K562 (cell line): ENCODE measurements around the gene GRP. TPM values are rescaled to one million over a fixed set of nuclear protein-coding genes. Genes with fewer than 3 reads are reported as not detected.

ENCODE experiments used
- ATAC-seq: fragments of 200-7000 bp; cut with Tn5 transposase; 3 replicates; pipeline ENCODE4 v1.9.1; 2020; ENCODE audit warnings: moderate library complexity
- BruUV-seq: library from RNA; stranded (reverse); fragments of 400-500 nt; replicated peaks from 2 replicates; lab custom pipeline; 2021; lab: Mats Ljungman, UMichigan
- CTCF ChIA-PET: fragments of 300-600 bp; formaldehyde crosslinking; extraction: SDS; loops from one replicate; lab custom pipeline; 2021; ENCODE audit warnings: low intra/inter-chr PET ratio; lab: Yijun Ruan, JAX
- POLR2A ChIA-PET: fragments of 300-600, 350-650 bp; sonication (Branson Sonifier 250); formaldehyde crosslinking; extraction: SDS; loops from one replicate; lab custom pipeline; 2021; ENCODE audit warnings: antibody characterized with exemption, inconsistent platforms; lab: Yijun Ruan, JAX
- DNase-seq, 4 experiments: peaks; one replicate each; pipeline versions ENCODE4 v3.0.0 to v3.0.0-alpha.2; 2011 to 2018; ENCODE audit warnings: low spot score in 3 of 4, mixed read lengths in 3 of 4; ENCODE audit errors: extremely low read depth in 1 of 4
- FAIRE-seq: peaks from 2 replicates; lab custom pipeline; 2011; peaks lifted over from hg19 to GRCh38; lab: Jason Lieb, UNC
- H2AFZ ChIP-seq: 2 replicates; pipeline ENCODE4 v1.6.0; 2011; ENCODE audit warnings: low read depth, low read length, control low read depth, inconsistent platforms
- H3K27ac ChIP-seq: fragments of 200-600 bp; 3 replicates; pipeline ENCODE4 v1.8.0; 2011; ENCODE audit warnings: low read depth, mild to moderate bottlenecking, control low read depth, inconsistent platforms, low read length, moderate library complexity, mixed read lengths; ENCODE audit errors: extremely low read depth
- H3K27me3 ChIP-seq, 2 experiments: fragments of 300-600 bp in 1 of 2; 2 replicates in 1 of 2; 3 replicates in 1 of 2; pipeline versions ENCODE4 v1.6.0 to v1.8.0; 2011; ENCODE audit warnings: inconsistent platforms in 2 of 2, low read length in 2 of 2, mild to moderate bottlenecking in 1 of 2, mixed read lengths in 1 of 2, moderate library complexity in 1 of 2; ENCODE audit not compliant: control insufficient read depth in 2 of 2, insufficient read depth in 2 of 2
- H3K36me3 ChIP-seq: fragments of 300-600 bp; 3 replicates; pipeline ENCODE4 v1.8.0; 2011; ENCODE audit warnings: mild to moderate bottlenecking, low read length, inconsistent platforms; ENCODE audit not compliant: control insufficient read depth, insufficient read depth
- H3K4me1 ChIP-seq, 2 experiments: fragments of 200-600 bp in 1 of 2; replicated peaks in 1 of 2; 2 replicates in 1 of 2; 3 replicates in 1 of 2; pipeline versions ENCODE4 v1.5.1 to v1.8.0; 2011; ENCODE audit warnings: inconsistent platforms in 2 of 2, low read length in 2 of 2, mild to moderate bottlenecking in 1 of 2, mixed read lengths in 1 of 2, moderate library complexity in 1 of 2; ENCODE audit not compliant: control insufficient read depth in 2 of 2, insufficient read depth in 2 of 2
- H3K4me2 ChIP-seq: 2 replicates; pipeline ENCODE4 v1.6.1; 2011; ENCODE audit warnings: low read length, control low read depth, inconsistent platforms, mixed read lengths; ENCODE audit not compliant: insufficient read depth
- H3K4me3 ChIP-seq: fragments of 200-600 bp; sonication (generic), shearing (Covaris generic); 2 replicates; pipeline ENCODE4 v1.5.1; 2016; ENCODE audit warnings: control low read depth, inconsistent platforms
- H3K79me2 ChIP-seq: fragments of 200-600 bp; 3 replicates; pipeline ENCODE4 v1.8.0; 2011; ENCODE audit warnings: low read length, inconsistent platforms; ENCODE audit not compliant: control insufficient read depth, insufficient read depth
- H3K9ac ChIP-seq, 2 experiments: 2 replicates each; pipeline versions ENCODE4 v1.6.0 to v1.6.1; 2011; ENCODE audit warnings: low read depth in 2 of 2, low read length in 2 of 2, control low read depth in 1 of 2, inconsistent platforms in 1 of 2, mild to moderate bottlenecking in 1 of 2, mixed read lengths in 1 of 2; ENCODE audit not compliant: insufficient read depth in 1 of 2
- H3K9me1 ChIP-seq: one replicate; pipeline ENCODE4 v1.6.0; 2011; ENCODE audit warnings: inconsistent platforms, mild to moderate bottlenecking, low read length, moderate library complexity; ENCODE audit not compliant: control insufficient read depth, insufficient read depth
- H3K9me3 ChIP-seq: replicated peaks from 2 replicates; pipeline ENCODE4 v1.5.1; 2011; ENCODE audit warnings: low read depth, low read length, inconsistent platforms; ENCODE audit not compliant: control insufficient read depth, insufficient read depth
- H4K20me1 ChIP-seq: replicated peaks from 2 replicates; pipeline ENCODE4 v1.6.1; 2011; ENCODE audit warnings: low read length, inconsistent platforms, mixed read lengths; ENCODE audit not compliant: control insufficient read depth, insufficient read depth
- KLF6 ChIP-seq: fragments of 250-450 bp; sonication (Bioruptor Pico); IDR thresholded peaks from 2 replicates; pipeline ENCODE4 v1.4.0; 2020; ENCODE audit warnings: mild to moderate bottlenecking, moderate library complexity, borderline replicate concordance
- RBM39 ChIP-seq: fragments of 200-400 bp; formaldehyde crosslinking; optimal IDR thresholded peaks from 2 replicates; pipeline ENCODE3; 2018; ENCODE audit warnings: low read depth, low read length
- TFAP4 ChIP-seq: sonication (generic); formaldehyde crosslinking; IDR thresholded peaks from 2 replicates; pipeline ENCODE4 v1.8.0; 2022; ENCODE audit warnings: missing genetic modification reagents, mild to moderate bottlenecking, moderate library complexity, borderline replicate concordance
- ZNF57 ChIP-seq: fragments of 450-650 bp; formaldehyde crosslinking; IDR thresholded peaks from 2 replicates; pipeline ENCODE4 v1.4.0; 2020; ENCODE audit warnings: mild to moderate bottlenecking, moderate library complexity
- WGBS: fragments of 100-300 bp; shearing (Covaris generic); methylation state at CpG from one replicate; pipeline ENCODE4 v1.1.6; 2016; ENCODE audit warnings: low coverage, mixed read lengths; ENCODE audit not compliant: insufficient coverage; ENCODE audit errors: missing lambda C conversion rate; 5-methylcytosine and 5-hydroxymethylcytosine counted together
- in situ Hi-C: fragments of 300-500 bp; cut with MboI; formaldehyde crosslinking; loops from 4 replicates; pipeline ENCODE4 v1.15.0; 2018; ENCODE audit warnings: inconsistent platforms, mixed read lengths
- intact Hi-C: fragments of 100-400 bp; cut with micrococcal nuclease; formaldehyde crosslinking; loops from 2 replicates; pipeline ENCODE4 v1.14.2; 2022
- polyA plus RNA-seq, 8 experiments: library from polyadenylated mRNA; depleted of rRNA in 4 of 8; stranded (reverse) in 5 of 8; unstranded in 3 of 8; fragments of >200 nt; fragmentation: Nextera tagmentation in 2 of 8; fragmentation: Illumina TruSeq in 1 of 8; extraction: Ambion mirVana in 2 of 8; extraction: Trizol in 1 of 8; gene quantifications; 2 replicates each; pipeline versions ENCODE4 v1.2.1 to v1.2.3, GENCODE V29; 2011 to 2014; ENCODE audit warnings: inconsistent platforms in 1 of 8, missing spikeins in 1 of 8
- total RNA-seq, 7 experiments: library from RNA; depleted of rRNA in 6 of 7; stranded (reverse); fragments of >200 nt in 6 of 7; fragmentation: Illumina TruSeq in 2 of 7; extraction: Trizol in 2 of 7; gene quantifications; 2 replicates each; pipeline versions ENCODE4 v1.2.1 to v1.2.3, GENCODE V29; 2011 to 2021; ENCODE audit warnings: low replicate concordance in 1 of 7
- TF ChIP-seq, protein P1 (sequence below): fragments of 450-650 bp; IDR thresholded peaks from 2 replicates; pipeline ENCODE4 v1.6.1; 2014; ENCODE audit warnings: low read depth, mild to moderate bottlenecking, moderate library complexity, borderline replicate concordance
- TF ChIP-seq, protein P2 (sequence below): fragments of 250-450 bp; sonication (Bioruptor Pico); IDR thresholded peaks from 2 replicates; pipeline ENCODE4 v1.4.0; 2020; ENCODE audit warnings: mild to moderate bottlenecking, moderate library complexity

The GRP gene
- total and polyA plus RNA-seq, 9 of the 15 experiments (the other 6 are each of a cell fraction or from before 2014, with no cell fraction given) = 0.07 TPM; not detected in 8

- TF ChIP-seq, protein P1, sequence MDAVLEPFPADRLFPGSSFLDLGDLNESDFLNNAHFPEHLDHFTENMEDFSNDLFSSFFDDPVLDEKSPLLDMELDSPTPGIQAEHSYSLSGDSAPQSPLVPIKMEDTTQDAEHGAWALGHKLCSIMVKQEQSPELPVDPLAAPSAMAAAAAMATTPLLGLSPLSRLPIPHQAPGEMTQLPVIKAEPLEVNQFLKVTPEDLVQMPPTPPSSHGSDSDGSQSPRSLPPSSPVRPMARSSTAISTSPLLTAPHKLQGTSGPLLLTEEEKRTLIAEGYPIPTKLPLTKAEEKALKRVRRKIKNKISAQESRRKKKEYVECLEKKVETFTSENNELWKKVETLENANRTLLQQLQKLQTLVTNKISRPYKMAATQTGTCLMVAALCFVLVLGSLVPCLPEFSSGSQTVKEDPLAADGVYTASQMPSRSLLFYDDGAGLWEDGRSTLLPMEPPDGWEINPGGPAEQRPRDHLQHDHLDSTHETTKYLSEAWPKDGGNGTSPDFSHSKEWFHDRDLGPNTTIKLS = no peak
- TF ChIP-seq RBM39 (no peak), TFAP4 (CRISPR knock-in tag) (no peak)
- TF ChIP-seq, protein P2, sequence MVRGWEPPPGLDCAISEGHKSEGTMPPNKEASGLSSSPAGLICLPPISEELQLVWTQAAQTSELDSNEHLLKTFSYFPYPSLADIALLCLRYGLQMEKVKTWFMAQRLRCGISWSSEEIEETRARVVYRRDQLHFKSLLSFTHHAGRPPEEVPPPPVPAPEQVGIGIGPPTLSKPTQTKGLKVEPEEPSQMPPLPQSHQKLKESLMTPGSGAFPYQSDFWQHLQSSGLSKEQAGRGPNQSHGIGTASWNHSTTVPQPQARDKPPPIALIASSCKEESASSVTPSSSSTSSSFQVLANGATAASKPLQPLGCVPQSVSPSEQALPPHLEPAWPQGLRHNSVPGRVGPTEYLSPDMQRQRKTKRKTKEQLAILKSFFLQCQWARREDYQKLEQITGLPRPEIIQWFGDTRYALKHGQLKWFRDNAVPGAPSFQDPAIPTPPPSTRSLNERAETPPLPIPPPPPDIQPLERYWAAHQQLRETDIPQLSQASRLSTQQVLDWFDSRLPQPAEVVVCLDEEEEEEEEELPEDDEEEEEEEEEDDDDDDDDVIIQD (CRISPR knock-in tag) = no peak
Measured at GRCh38 chr18:59266886-59267502, 47.0 kb downstream of the GRP start (continued).

DNA sequence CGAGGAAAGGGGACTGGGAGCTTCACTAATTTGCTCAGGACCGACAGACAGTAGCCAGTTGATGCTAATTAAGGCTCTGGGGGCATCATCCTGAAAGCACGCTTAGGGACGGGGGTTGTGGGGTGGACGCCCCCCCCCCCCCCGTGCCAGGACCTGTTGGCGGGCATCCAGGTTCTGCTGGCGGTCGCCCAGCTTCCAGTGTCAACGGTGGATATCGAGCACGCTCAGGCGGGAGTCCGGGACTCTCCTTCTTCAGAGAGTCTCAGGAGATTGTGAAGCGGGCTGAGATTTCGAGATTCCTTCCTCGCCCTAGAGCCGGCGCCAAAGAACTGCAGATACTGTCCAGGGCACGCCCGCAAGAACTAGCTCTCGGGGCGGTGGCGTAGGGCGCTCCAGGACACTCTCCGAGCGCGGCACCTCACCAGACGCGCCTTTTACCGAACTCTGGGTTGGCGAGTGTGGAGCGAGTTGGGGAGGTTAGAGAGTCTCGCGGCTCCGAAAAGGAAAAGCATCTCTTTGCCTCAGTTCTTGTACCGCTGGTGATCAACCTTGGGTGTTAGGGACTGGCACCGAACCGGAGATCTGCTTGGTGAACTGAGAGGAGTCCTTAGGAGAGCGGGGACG lies 47.7 kb downstream of the GRP start:
- intact Hi-C loops = no loop called here
- H3K79me2 ChIP-seq = no peaks in the 10 kb centered on the region
- H3K4me3 ChIP-seq = no peak overlapping the region
- TF ChIP-seq KLF6 (CRISPR knock-in tag) = no peak
- TF ChIP-seq ZNF57 = no peak
- no peak overlapping the region for H3K27ac ChIP-seq
- no peaks in the 10 kb centered on the region for H3K9me1 ChIP-seq
- ATAC-seq (no peak), DNase-seq (no peak), FAIRE-seq (no peak)
- peaks cover 0 to 21% of the 10 kb centered on the region in 2 experiments; a peak in 2 of 5 replicates for H3K4me1 ChIP-seq
- H3K9ac ChIP-seq = no peak overlapping the region
- 14% methylated on average over 18 of the region's 41 CpGs for WGBS
- no peak overlapping the region for H3K4me2 ChIP-seq
- CTCF ChIA-PET = no interaction called here
- H4K20me1 ChIP-seq = no peaks in the 10 kb centered on the region
- no peaks in the 10 kb centered on the region for H3K9me3 ChIP-seq
- H2AFZ ChIP-seq = no peak overlapping the region
- H3K27me3 ChIP-seq = peaks cover 5 to 50% of the 10 kb centered on the region in 2 experiments; a peak in 3 of 5 replicates
- no TSS peak for BruUV-seq
- H3K36me3 ChIP-seq = no peaks in the 10 kb centered on the region
- in situ Hi-C loops = no loop called here
- POLR2A ChIA-PET = interaction anchor here (1.5 kb wide), 1 partner anchor 17 kb away, joined by 3 read pairs; no protein-coding TSS in a partner anchor
